GM19324 (cell line): ENCODE data around the gene CAMK2G.
"Not testable (repeated sequence)": the region's sequence is repeated elsewhere in the genome, so short reads cannot be mapped to it uniquely, and the experiment has no call there.

Source experiments
- ATAC-seq: cut with Tn5 transposase; IDR thresholded peaks from one replicate; pipeline ENCODE4 v1.9.1; 2021; ENCODE audit warnings: mild to moderate bottlenecking, moderate library complexity; ENCODE audit not compliant: unreplicated experiment, low FRiP score

CAMK2G gene

GRCh38 chr10:73905256-73906020 is 31.1 kb upstream of the CAMK2G start:
- ATAC-seq = no peak

- no peak for ATAC-seq
These were observed 28.0 kb upstream of the CAMK2G start for GRCh38 chr10:73902351-73902750.

GRCh38 chr10:73901261-73901660 is 26.9 kb upstream of the CAMK2G start:
- ATAC-seq = no peak

- ATAC-seq = no peak
These were observed 25.7 kb upstream of the CAMK2G start for GRCh38 chr10:73900064-73900463.

GRCh38 chr10:73899423-73899822 is 25.1 kb upstream of the CAMK2G start:
- ATAC-seq = no peak

GRCh38 chr10:73898730-73899410 is 24.5 kb upstream of the CAMK2G start:
- no peak for ATAC-seq

GRCh38 chr10:73897693-73898092 is 23.3 kb upstream of the CAMK2G start:
- ATAC-seq = no peak

- ATAC-seq = not testable (repeated sequence)
These were observed 21.0 kb upstream of the CAMK2G start for GRCh38 chr10:73895381-73895780.

GRCh38 chr10:73894245-73894971 is 20.1 kb upstream of the CAMK2G start:
- ATAC-seq = no peak

GRCh38 chr10:73893426-73893825 is 19.1 kb upstream of the CAMK2G start:
- ATAC-seq = no peak

GRCh38 chr10:73892310-73893030 is 18.1 kb upstream of the CAMK2G start:
- ATAC-seq = no peak

- no peak for ATAC-seq
These were observed 17.2 kb upstream of the CAMK2G start for GRCh38 chr10:73891540-73891939.

- not testable (repeated sequence) for ATAC-seq
These were observed 16.5 kb upstream of the CAMK2G start for GRCh38 chr10:73890830-73891229.

GRCh38 chr10:73890261-73890660 is 15.9 kb upstream of the CAMK2G start:
- no peak for ATAC-seq

- ATAC-seq = not testable (repeated sequence)
These were observed 15.1 kb upstream of the CAMK2G start for GRCh38 chr10:73889416-73889815.

- no peak for ATAC-seq
These were observed 14.7 kb upstream of the CAMK2G start for GRCh38 chr10:73889014-73889413.

GRCh38 chr10:73888514-73888913 is 14.2 kb upstream of the CAMK2G start:
- no peak for ATAC-seq

GRCh38 chr10:73887294-73888039 is 13.1 kb upstream of the CAMK2G start:
- ATAC-seq = no peak

GRCh38 chr10:73886661-73887293 is 12.4 kb upstream of the CAMK2G start:
- no peak for ATAC-seq
